Hepatocyte (in vitro differentiated cells): ENCODE measurements around the gene ACO1. TPM values are rescaled to one million over a fixed set of nuclear protein-coding genes. Genes with fewer than 3 reads are reported as not detected.

Experiments
- DNase-seq: peaks from one replicate; pipeline ENCODE4 v3.0.0-alpha.2; 2016; ENCODE audit warnings: low spot score
- H2AFZ ChIP-seq: fragments of 200-600 bp; sonication (generic); 2 replicates; pipeline ENCODE4 v1.6.0; 2016; ENCODE audit warnings: antibody characterized with exemption, mild to moderate bottlenecking
- H3K27ac ChIP-seq: fragments of 200-600 bp; sonication (generic); 2 replicates; pipeline ENCODE4 v1.5.1; 2016; ENCODE audit warnings: mild to moderate bottlenecking
- H3K27me3 ChIP-seq: fragments of 200-600 bp; sonication (generic); 2 replicates; pipeline ENCODE4 v1.6.1; 2016
- H3K36me3 ChIP-seq: fragments of 200-600 bp; sonication (generic); replicated peaks from 2 replicates; pipeline ENCODE4 v1.5.1; 2016; ENCODE audit warnings: low read depth; ENCODE audit not compliant: insufficient read depth
- H3K4me1 ChIP-seq: fragments of 200-600 bp; sonication (generic); 2 replicates; pipeline ENCODE4 v1.5.1; 2016; ENCODE audit warnings: mild to moderate bottlenecking, moderate library complexity; ENCODE audit not compliant: insufficient read depth
- H3K4me2 ChIP-seq: fragments of 200-600 bp; sonication (generic); 2 replicates; pipeline ENCODE4 v1.6.0; 2016
- H3K4me3 ChIP-seq: fragments of 200-600 bp; sonication (generic); 2 replicates; pipeline ENCODE4 v1.5.1; 2016; ENCODE audit warnings: mild to moderate bottlenecking
- H3K79me2 ChIP-seq: fragments of 200-600 bp; sonication (generic); 2 replicates; pipeline ENCODE4 v1.6.0; 2017; ENCODE audit warnings: mild to moderate bottlenecking
- H3K9me2 ChIP-seq: fragments of 200-600 bp; sonication (generic); replicated peaks from 2 replicates; pipeline ENCODE4 v1.6.0; 2017; ENCODE audit warnings: mild to moderate bottlenecking; ENCODE audit not compliant: insufficient read depth
- H3K9me3 ChIP-seq: fragments of 200-600 bp; sonication (generic); 2 replicates; pipeline ENCODE4 v1.5.1; 2016; ENCODE audit warnings: low read depth, mild to moderate bottlenecking
- H4K20me1 ChIP-seq: fragments of 200-600 bp; sonication (generic); 2 replicates; pipeline ENCODE4 v1.6.0; 2016; ENCODE audit warnings: mild to moderate bottlenecking; ENCODE audit not compliant: insufficient read depth, poor library complexity, severe bottlenecking
- CTCF ChIP-seq: fragments of 200-600 bp; sonication (generic); IDR thresholded peaks from 2 replicates; pipeline ENCODE4 v1.5.1; 2016; ENCODE audit warnings: antibody characterized with exemption, mild to moderate bottlenecking; ENCODE audit not compliant: poor library complexity
- EZH2 ChIP-seq: fragments of 200-600 bp; sonication (generic); IDR thresholded peaks from 2 replicates; pipeline ENCODE4 v1.6.1; 2016; ENCODE audit warnings: antibody characterized with exemption, mild to moderate bottlenecking, borderline replicate concordance
- EZH2phosphoT487 ChIP-seq: fragments of 200-600 bp; sonication (generic); IDR thresholded peaks from one replicate; pipeline ENCODE4 v1.6.1; 2018; ENCODE audit warnings: antibody characterized with exemption, mild to moderate bottlenecking, low read depth, moderate library complexity; ENCODE audit not compliant: unreplicated experiment, severe bottlenecking
- WGBS: methylation state at CpG from one replicate; pipeline ENCODE4 v1.1.6; 2016; ENCODE audit warnings: low lambda C conversion rate; ENCODE audit errors: missing lambda C conversion rate; 5-methylcytosine and 5-hydroxymethylcytosine counted together
- polyA plus RNA-seq: library from polyadenylated mRNA; unstranded; fragments of >200 nt; fragmentation: Nextera tagmentation; extraction: Ambion mirVana; gene quantifications from 2 replicates; pipeline ENCODE4 v1.2.1, GENCODE V29; 2016
- total RNA-seq: library from RNA; depleted of rRNA; stranded (reverse); fragments of >200 nt; gene quantifications from 2 replicates; pipeline ENCODE4 v1.2.3, GENCODE V29; 2014

The ACO1 gene
- total and polyA plus RNA-seq, 2 experiments from 2014 or later = 46.1 to 65.7 TPM

GRCh38 chr9:32389365-32389764 lies 4.9 kb downstream of the ACO1 start:
- no peaks in the 10 kb centered on the region for H3K27me3 ChIP-seq
- no peaks in the 10 kb centered on the region for H3K9me3 ChIP-seq
- H3K9me2 ChIP-seq = no peaks in the 10 kb centered on the region
- no peak overlapping the region for H3K4me2 ChIP-seq
- WGBS = 91% methylated on average over 6 of the region's 6 CpGs
- peaks cover 81% of the 10 kb centered on the region for H3K79me2 ChIP-seq
- H3K4me3 ChIP-seq = no peak overlapping the region
- TF ChIP-seq CTCF (no peak), EZH2phosphoT487 (no peak), EZH2 (no peak)
- H4K20me1 ChIP-seq = peaks cover 4% of the 10 kb centered on the region
- peaks cover 10% of the 10 kb centered on the region for H3K4me1 ChIP-seq
- no peaks in the 10 kb centered on the region for H3K36me3 ChIP-seq
- no peak overlapping the region for H3K27ac ChIP-seq
- DNase-seq = no peak
- no peak overlapping the region for H2AFZ ChIP-seq

DNA sequence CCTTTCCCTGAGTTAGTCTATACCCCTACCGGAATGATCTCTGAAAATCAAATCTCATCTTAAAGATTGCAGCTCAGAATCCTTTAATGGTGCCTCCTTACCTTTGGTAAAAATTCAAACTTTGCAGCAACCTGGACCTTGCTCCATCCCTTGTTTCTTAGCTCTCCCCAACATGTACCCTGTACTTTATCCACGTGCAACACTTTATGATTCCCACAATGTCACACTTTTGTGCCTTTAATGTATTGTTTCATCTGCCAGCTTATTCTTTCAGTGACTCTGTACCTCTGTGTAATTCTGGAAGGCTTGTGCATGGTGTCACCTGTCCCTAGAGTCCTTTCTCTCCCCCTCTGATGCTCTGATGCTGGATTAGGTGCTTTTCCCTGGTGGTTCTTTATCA lies 9.5 kb downstream of the ACO1 start:
- no peaks in the 10 kb centered on the region for H3K27me3 ChIP-seq
- peaks cover 4% of the 10 kb centered on the region for H4K20me1 ChIP-seq
- no peaks in the 10 kb centered on the region for H3K9me2 ChIP-seq
- peaks cover 85% of the 10 kb centered on the region for H3K79me2 ChIP-seq
- H3K9me3 ChIP-seq = no peaks in the 10 kb centered on the region
- 86% methylated on average over 2 of the region's 2 CpGs for WGBS
- no peak overlapping the region for H2AFZ ChIP-seq
- no peaks in the 10 kb centered on the region for H3K36me3 ChIP-seq
- DNase-seq = no peak
- no peaks in the 10 kb centered on the region for H3K4me1 ChIP-seq
- no peak overlapping the region for H3K4me2 ChIP-seq
- no peak overlapping the region for H3K4me3 ChIP-seq
- no peak overlapping the region for H3K27ac ChIP-seq
- TF ChIP-seq EZH2 (no peak), EZH2phosphoT487 (no peak), CTCF (no peak)

GRCh38 chr9:32394381-32395049 lies 10.1 kb downstream of the ACO1 start:
- no peak overlapping the region for H2AFZ ChIP-seq
- no peaks in the 10 kb centered on the region for H3K27me3 ChIP-seq
- H3K36me3 ChIP-seq = no peaks in the 10 kb centered on the region
- H4K20me1 ChIP-seq = peaks cover 4% of the 10 kb centered on the region
- 82% methylated on average over 6 of the region's 6 CpGs for WGBS
- no peaks in the 10 kb centered on the region for H3K9me3 ChIP-seq
- no peak overlapping the region for H3K27ac ChIP-seq
- no peak for DNase-seq
- H3K79me2 ChIP-seq = peaks cover 82% of the 10 kb centered on the region
- no peak overlapping the region for H3K4me2 ChIP-seq
- no peak overlapping the region for H3K4me3 ChIP-seq
- no peaks in the 10 kb centered on the region for H3K9me2 ChIP-seq
- no peak for TF ChIP-seq EZH2
- no peak for TF ChIP-seq CTCF
- TF ChIP-seq EZH2phosphoT487 = no peak
- no peaks in the 10 kb centered on the region for H3K4me1 ChIP-seq
